Erythroblast (primary cell): ENCODE measurements around the gene MIA2.

Source experiments
- GATA1 ChIP-seq: IDR thresholded peaks from 2 replicates; pipeline ENCODE4 v1.6.1; 2011; ENCODE audit warnings: low read depth, mild to moderate bottlenecking, control low read depth, low read length, moderate library complexity
- POLR2A ChIP-seq: IDR thresholded peaks from 2 replicates; pipeline ENCODE4 v1.6.1; 2011; ENCODE audit warnings: mild to moderate bottlenecking, low read length

DNA sequence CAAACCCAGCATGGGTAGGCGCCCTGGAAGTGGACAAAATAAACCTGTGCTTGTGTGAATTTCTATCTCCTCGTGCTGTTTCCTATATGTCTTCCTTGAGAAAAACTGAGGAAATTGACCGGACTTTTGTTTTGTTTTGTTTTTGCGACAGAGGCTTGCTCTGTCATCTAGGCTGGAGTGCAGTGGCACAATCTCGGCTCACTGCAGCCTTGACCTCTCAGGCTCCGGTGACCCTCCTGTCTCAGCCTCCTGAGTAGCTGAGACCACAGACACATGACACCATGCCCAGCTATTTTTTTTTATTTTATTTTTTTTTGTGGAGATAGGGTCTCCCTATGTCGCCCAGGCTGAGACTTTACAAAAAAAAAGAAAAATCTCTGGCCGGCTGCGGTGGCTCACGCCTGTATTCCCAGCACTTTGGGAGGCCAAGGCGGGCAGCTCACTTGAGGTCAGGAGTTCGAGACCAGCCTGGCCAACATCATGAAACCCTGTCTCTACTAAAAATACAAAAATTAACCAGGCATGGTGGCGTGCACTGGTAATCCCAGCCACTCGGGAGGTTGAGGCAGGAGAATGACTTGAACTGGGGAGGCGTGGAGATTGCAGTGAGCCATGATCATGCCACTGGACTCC lies 22.5 kb upstream of the MIA2 start:
- TF ChIP-seq POLR2A = no peak
- no peak for TF ChIP-seq GATA1
